Measurements from ENCODE around the gene CTNNA3.

CTNNA3 gene

GRCh38 chr10:66281327-66281726, 1414.7 kb downstream of the CTNNA3 start:
- Histone ChIP-seq H3K36me3 (ENCODE audit: low read depth) (no peaks in the 10 kb centered on the region), H3K4me1 (ENCODE audit: insufficient read depth, poor library complexity, severe bottlenecking) (no peaks in the 10 kb centered on the region), H3K4me3 (ENCODE audit: severe bottlenecking) (no peak overlapping the region), H3K9me3 (ENCODE audit: severe bottlenecking) (no peaks in the 10 kb centered on the region), H3K27ac (ENCODE audit: poor library complexity, severe bottlenecking) (no peak overlapping the region), H3K27me3 (ENCODE audit: insufficient read depth, poor library complexity, severe bottlenecking) (peaks cover 4% of the 10 kb centered on the region)
- no peak for DNase-seq (ENCODE audit: low spot score)
- no peak for ATAC-seq (ENCODE audit: low read depth)
- TF ChIP-seq CTCF (IDR thresholded peaks at IDR 0.05; ENCODE audit: poor library complexity, severe bottlenecking) = no peak

- no peak for ATAC-seq (ENCODE audit: low read depth)
- Histone ChIP-seq H3K27ac (ENCODE audit: poor library complexity, severe bottlenecking) (no peak overlapping the region), H3K4me3 (ENCODE audit: severe bottlenecking) (no peak overlapping the region), H3K4me1 (ENCODE audit: insufficient read depth, poor library complexity, severe bottlenecking) (no peaks in the 10 kb centered on the region), H3K9me3 (ENCODE audit: severe bottlenecking) (no peaks in the 10 kb centered on the region), H3K36me3 (ENCODE audit: low read depth) (no peaks in the 10 kb centered on the region), H3K27me3 (ENCODE audit: insufficient read depth, poor library complexity, severe bottlenecking) (peaks cover 7% of the 10 kb centered on the region)
- TF ChIP-seq CTCF (IDR thresholded peaks at IDR 0.05; ENCODE audit: poor library complexity, severe bottlenecking) = peak; percentile 7
- no peak for DNase-seq (ENCODE audit: low spot score)
These were observed 1418.5 kb downstream of the CTNNA3 start for GRCh38 chr10:66277481-66277880.

- no peak for DNase-seq (ENCODE audit: low spot score)
- peaks cover 3% of the 10 kb centered on the region for H3K27me3 ChIP-seq (ENCODE audit: insufficient read depth, poor library complexity, severe bottlenecking)
- TF ChIP-seq CTCF (IDR thresholded peaks at IDR 0.05; ENCODE audit: poor library complexity, severe bottlenecking) = no peak
- no peak overlapping the region for H3K4me3 ChIP-seq (ENCODE audit: severe bottlenecking)
- H3K27ac ChIP-seq (ENCODE audit: poor library complexity, severe bottlenecking) = no peak overlapping the region
- H3K4me1 ChIP-seq (ENCODE audit: insufficient read depth, poor library complexity, severe bottlenecking) = no peaks in the 10 kb centered on the region
- no peak for ATAC-seq (ENCODE audit: low read depth)
- H3K9me3 ChIP-seq (ENCODE audit: severe bottlenecking) = no peaks in the 10 kb centered on the region
- no peaks in the 10 kb centered on the region for H3K36me3 ChIP-seq (ENCODE audit: low read depth)
These were observed 1422.0 kb downstream of the CTNNA3 start for GRCh38 chr10:66273966-66274519.

GRCh38 chr10:66265398-66265797, 1430.6 kb downstream of the CTNNA3 start:
- Histone ChIP-seq H3K4me1 (ENCODE audit: insufficient read depth, poor library complexity, severe bottlenecking) (no peaks in the 10 kb centered on the region), H3K27ac (ENCODE audit: poor library complexity, severe bottlenecking) (no peak overlapping the region), H3K36me3 (ENCODE audit: low read depth) (no peaks in the 10 kb centered on the region), H3K9me3 (ENCODE audit: severe bottlenecking) (no peaks in the 10 kb centered on the region), H3K4me3 (ENCODE audit: severe bottlenecking) (no peak overlapping the region), H3K27me3 (ENCODE audit: insufficient read depth, poor library complexity, severe bottlenecking) (no peaks in the 10 kb centered on the region)
- no peak for ATAC-seq (ENCODE audit: low read depth)
- no peak for TF ChIP-seq CTCF (IDR thresholded peaks at IDR 0.05; ENCODE audit: poor library complexity, severe bottlenecking)
- no peak for DNase-seq (ENCODE audit: low spot score)

- H3K4me1 ChIP-seq (ENCODE audit: insufficient read depth, poor library complexity, severe bottlenecking) = no peaks in the 10 kb centered on the region
- no peak for TF ChIP-seq CTCF (IDR thresholded peaks at IDR 0.05; ENCODE audit: poor library complexity, severe bottlenecking)
- ATAC-seq (ENCODE audit: low read depth) = no peak
These were observed 1436.2 kb downstream of the CTNNA3 start for GRCh38 chr10:66259836-66260235.

More at GRCh38 chr10:66259836-66260235, 1436.2 kb downstream of the CTNNA3 start:
- Histone ChIP-seq H3K36me3 (ENCODE audit: low read depth) (no peaks in the 10 kb centered on the region), H3K27me3 (ENCODE audit: insufficient read depth, poor library complexity, severe bottlenecking) (no peaks in the 10 kb centered on the region), H3K27ac (ENCODE audit: poor library complexity, severe bottlenecking) (no peak overlapping the region), H3K9me3 (ENCODE audit: severe bottlenecking) (no peaks in the 10 kb centered on the region), H3K4me3 (ENCODE audit: severe bottlenecking) (no peak overlapping the region)
- no peak for DNase-seq (ENCODE audit: low spot score)
